ENCODE measurements around the gene C1QC.
A peak's percentile ranks its signal among the peaks of the same experiment; 100 is the strongest.

Gene C1QC

GRCh38 chr1:22643381-22643780 is at the start of gene C1QC:
Gene C1QC, plus strand, starts transcription at chr1:22643633. Its CDS starts 391 bp downstream, at chr1:22644024.
- DNase-seq (ENCODE audit: low spot score) (no peak), FAIRE-seq (no peak)

GRCh38 chr1:22594396-22594795 is 49.0 kb upstream of the C1QC start:
- DNase-seq (ENCODE audit: low spot score) (no peak), FAIRE-seq (no peak)

GRCh38 chr1:22595108-22595507 is 48.3 kb upstream of the C1QC start:
- DNase-seq (ENCODE audit: low spot score): no peak
- no peak for FAIRE-seq

- FAIRE-seq (no peak), DNase-seq (ENCODE audit: low spot score) (no peak)
Measured at GRCh38 chr1:22597301-22597965, 46.0 kb upstream of the C1QC start.

- DNase-seq (ENCODE audit: low spot score) (no peak), FAIRE-seq (no peak)
Measured at GRCh38 chr1:22597996-22598395, 45.4 kb upstream of the C1QC start.

GRCh38 chr1:22598736-22599135 is 44.7 kb upstream of the C1QC start:
- no peak for FAIRE-seq

GRCh38 chr1:22600071-22600816 is 43.2 kb upstream of the C1QC start:
- FAIRE-seq (peak; percentile 69), DNase-seq (ENCODE audit: low spot score) (peak; percentile 41)

More at GRCh38 chr1:22598736-22599135, 44.7 kb upstream of the C1QC start:
- DNase-seq (ENCODE audit: low spot score): no peak

- no peak for FAIRE-seq
- no peak for DNase-seq (ENCODE audit: low spot score)
Measured at GRCh38 chr1:22600817-22601605, 42.4 kb upstream of the C1QC start.

- FAIRE-seq: no peak
- DNase-seq (ENCODE audit: low spot score): no peak
Measured at GRCh38 chr1:22601610-22602009, 41.8 kb upstream of the C1QC start.

GRCh38 chr1:22602060-22602740 is 41.2 kb upstream of the C1QC start:
- no peak for DNase-seq (ENCODE audit: low spot score)
- no peak for FAIRE-seq

GRCh38 chr1:22606161-22606560 is 37.3 kb upstream of the C1QC start:
- no peak for DNase-seq (ENCODE audit: low spot score)
- no peak for FAIRE-seq

- DNase-seq (ENCODE audit: low spot score) (peak; percentile 52), FAIRE-seq (no peak)
Measured at GRCh38 chr1:22607154-22607553, 36.3 kb upstream of the C1QC start.

GRCh38 chr1:22608361-22608760 is 35.1 kb upstream of the C1QC start:
- no peak for FAIRE-seq
- no peak for DNase-seq (ENCODE audit: low spot score)

- FAIRE-seq (no peak), DNase-seq (ENCODE audit: low spot score) (no peak)
Measured at GRCh38 chr1:22609291-22609690, 34.1 kb upstream of the C1QC start.

- DNase-seq (ENCODE audit: low spot score): peak; percentile 70
- FAIRE-seq: no peak
Measured at GRCh38 chr1:22611530-22611947, 31.9 kb upstream of the C1QC start.

- DNase-seq (ENCODE audit: low spot score) (no peak), FAIRE-seq (no peak)
Measured at GRCh38 chr1:22612671-22613571, 30.5 kb upstream of the C1QC start.

- FAIRE-seq: no peak
- no peak for DNase-seq (ENCODE audit: low spot score)
Measured at GRCh38 chr1:22613572-22613918, 29.9 kb upstream of the C1QC start.

- DNase-seq (ENCODE audit: low spot score) (no peak), FAIRE-seq (no peak)
Measured at GRCh38 chr1:22613951-22614350, 29.5 kb upstream of the C1QC start.

GRCh38 chr1:22615886-22616285 is 27.5 kb upstream of the C1QC start:
- DNase-seq (ENCODE audit: low spot score) (no peak), FAIRE-seq (no peak)

- FAIRE-seq (no peak), DNase-seq (ENCODE audit: low spot score) (no peak)
Measured at GRCh38 chr1:22616571-22616970, 26.9 kb upstream of the C1QC start.

- DNase-seq (ENCODE audit: low spot score) (no peak), FAIRE-seq (no peak)
Measured at GRCh38 chr1:22618056-22618455, 25.4 kb upstream of the C1QC start.
